GM18867 (cell line): Measurements from ENCODE around the gene MRPL39.

Source experiments
- ATAC-seq: cut with Tn5 transposase; IDR thresholded peaks from one replicate; pipeline ENCODE4 v1.9.1; 2021; ENCODE audit warnings: mild to moderate bottlenecking, moderate library complexity; ENCODE audit not compliant: unreplicated experiment

The MRPL39 gene

DNA sequence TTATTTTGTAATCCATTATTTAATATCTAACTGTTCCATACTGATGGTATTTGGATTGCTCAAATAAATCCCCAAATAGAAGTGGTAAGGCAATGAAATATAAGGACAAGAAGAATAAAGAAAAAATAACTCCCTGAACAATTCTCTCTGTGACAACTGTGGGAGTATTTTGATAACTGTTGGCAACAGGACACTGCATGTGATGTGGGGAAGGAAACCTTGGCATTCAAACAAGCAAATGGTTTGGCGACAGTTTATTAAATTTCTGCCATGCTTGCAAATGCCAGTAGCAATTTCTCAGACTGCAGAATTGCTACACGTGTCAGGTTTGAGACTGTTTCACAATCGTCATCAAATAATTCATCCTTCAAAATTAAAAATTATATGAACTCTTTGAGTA lies 8.6 kb upstream of the MRPL39 start:
- no peak for ATAC-seq

DNA sequence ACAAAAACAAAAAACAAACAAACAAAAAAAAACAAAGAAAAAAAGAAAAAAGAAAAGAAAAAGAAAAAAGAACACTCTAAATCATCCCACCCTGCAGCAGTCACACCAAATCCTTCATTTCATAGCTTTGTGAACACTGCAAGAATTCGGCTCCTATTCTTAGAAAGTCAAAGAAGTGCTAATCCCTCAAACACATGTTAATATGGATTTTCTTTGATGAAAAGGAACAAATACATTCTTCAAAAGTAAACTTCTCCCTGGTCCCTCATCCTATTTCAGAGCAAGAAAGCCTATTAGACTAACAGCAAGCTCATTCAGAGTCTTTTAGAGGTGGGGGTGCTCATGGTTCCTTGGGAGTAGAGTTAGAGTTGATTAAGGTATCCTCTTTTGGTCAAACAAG lies 7.2 kb upstream of the MRPL39 start:
- ATAC-seq, result no peak

DNA sequence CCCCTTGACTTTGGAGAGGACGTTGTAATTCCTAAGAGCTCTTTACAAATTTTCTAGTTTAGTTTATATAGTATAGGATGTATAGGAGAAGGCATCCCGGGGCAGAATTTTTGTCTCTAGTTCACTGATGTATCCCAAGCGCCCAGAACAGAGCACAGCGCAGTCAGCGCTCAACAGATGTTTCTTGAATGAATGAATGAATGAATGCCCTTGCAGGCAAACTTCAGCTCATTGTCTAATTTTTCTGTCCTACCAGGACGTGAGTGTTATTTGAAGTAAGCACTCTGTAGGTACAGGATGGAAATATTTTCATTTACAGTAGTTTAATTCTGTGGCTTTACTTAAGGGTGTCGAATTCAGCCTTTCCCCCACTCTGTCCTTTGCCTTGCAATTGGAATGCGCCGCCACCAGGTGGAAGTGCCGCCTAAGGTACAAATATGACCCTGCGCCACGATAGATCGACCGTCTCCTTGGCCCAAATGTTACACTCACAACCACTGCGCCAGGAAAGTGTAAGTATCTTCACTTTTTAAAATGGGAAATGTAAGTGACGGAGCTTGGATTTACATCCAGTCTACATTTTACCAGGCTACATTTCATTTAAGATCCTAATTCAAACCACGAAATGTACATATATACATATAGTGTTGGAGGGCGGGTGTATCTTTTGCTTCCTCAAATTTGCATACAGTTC lies 910 bp upstream of the MRPL39 start:
- ATAC-seq, result peak; percentile 76

DNA sequence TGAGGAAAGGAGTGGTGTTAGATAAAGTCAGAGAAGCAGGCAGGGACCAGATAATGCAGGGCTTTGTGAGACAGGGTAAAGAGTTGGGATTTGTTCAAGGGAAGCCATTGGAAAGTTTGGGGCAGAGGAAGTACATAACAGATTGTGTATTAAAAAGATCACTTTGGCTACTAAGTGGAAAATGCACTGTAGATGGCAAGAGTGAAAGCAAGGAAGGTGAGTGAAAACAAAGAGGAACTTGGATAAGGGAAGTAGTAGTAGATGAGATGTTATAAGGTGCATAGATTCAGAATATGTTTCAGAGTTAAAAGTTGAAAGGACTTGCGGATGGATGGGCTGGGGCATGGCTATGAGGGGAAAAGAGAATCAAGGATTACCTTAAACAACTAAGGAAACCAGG lies 17.4 kb downstream of the MRPL39 start:
- no peak for ATAC-seq

DNA sequence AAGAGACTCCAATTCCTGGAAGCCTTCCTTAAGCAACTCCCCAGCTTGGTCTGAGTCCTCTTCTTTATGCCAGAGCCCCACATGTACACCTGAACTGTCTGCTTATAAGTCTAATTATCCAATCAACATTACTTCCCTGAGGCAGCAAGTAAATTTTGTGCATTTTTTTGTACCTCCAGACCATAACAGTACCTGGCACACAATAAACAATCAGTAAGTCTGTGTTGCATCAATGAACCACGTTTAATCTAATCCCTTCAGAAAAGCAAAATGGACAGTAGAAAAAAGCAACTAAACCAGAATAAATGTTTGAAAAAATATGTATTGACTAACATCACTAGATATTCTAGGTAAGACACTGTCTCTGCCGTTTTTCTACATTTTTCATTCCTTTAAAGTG lies 20.5 kb downstream of the MRPL39 start:
- no peak for ATAC-seq

DNA sequence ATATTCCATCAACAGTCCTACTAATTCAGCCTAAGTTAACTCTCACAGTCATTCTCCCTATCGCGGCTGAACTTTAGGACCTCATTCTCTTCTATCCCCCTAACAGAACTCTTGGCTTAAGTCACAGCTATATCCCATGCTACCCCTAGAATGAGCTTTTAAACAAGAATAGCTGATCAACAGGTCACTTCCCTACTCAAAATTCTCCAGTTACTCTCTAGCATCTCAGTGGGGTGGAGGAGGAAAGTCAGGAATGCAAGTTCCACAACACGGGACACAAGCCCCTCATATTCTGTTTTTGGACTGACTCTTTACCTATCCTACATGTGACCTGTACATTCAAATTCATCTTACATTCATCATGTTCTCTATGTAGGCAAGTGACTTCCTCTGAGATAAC lies 21.0 kb downstream of the MRPL39 start:
- no peak for ATAC-seq

DNA sequence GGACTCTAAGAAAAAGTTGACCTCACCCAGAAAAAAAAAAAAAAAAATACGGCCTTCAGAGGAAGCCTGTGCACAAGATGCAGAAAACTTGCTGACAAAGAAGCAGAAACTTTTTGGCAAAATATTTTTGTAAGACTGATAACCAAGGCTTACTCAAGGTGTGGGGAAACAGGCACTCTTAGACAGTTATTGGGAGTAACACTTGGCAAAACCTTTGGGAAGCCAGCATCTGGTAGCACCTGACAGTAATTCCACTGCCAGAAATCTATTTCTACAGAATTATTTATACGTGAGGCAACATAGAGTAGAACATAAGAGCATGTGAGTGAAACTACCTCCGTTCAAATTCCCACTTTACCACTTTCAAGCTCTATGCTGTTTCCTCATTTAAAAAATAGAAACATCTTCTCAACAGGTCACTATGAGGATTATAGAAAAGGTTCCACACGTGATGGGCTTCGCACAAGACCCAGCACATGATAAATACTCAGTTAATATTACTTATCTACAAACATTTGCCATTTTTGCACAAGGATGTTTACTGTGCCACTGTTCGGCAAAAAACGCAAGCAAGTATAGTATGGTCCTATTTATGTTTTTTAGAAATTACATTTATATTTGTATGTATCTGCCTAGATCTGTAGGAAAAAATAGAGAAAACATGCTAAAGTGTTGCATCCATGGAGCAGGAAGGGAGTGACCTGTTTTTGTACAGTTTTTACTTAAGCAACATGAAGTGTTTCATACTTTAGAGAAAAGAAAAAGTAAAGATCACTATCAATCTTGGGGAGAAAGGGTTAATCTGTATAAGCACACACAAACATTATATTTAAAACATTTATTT lies 22.2 kb downstream of the MRPL39 start:
- no peak for ATAC-seq

DNA sequence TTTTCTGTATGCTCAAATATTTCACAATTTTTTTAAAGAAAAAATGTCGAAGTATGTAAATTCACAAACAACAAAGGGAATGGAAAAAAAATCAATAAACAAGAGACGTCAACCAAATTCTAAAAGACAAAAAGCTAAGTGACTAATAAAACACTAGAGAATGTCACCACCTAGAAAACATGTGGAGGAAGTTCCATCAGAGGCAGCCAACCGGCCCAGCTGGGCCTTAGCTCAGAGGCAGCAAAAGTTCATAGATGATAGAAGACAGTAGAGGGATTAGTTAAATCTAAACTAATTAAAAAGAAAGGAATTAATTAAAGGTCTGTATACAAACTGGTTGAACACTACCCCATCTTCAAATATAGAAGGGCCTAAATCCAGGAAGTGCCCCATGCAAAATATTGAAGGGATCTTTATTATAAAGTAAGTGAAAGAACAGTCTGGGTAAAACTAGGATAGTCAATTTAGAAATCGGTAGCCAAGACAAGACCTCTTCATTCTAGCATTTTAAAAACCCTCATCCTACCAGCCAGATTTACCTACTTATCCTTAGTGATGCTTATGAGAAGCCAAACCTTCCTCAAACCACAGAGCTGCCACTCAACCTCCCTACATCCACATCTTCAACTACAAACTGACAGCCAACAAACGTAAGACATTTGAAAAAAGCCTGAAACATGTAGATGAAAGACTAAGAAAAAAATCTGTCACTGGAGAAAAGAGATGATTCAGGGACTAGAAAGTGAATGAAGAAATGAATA lies 23.7 kb downstream of the MRPL39 start:
- ATAC-seq, result no peak

DNA sequence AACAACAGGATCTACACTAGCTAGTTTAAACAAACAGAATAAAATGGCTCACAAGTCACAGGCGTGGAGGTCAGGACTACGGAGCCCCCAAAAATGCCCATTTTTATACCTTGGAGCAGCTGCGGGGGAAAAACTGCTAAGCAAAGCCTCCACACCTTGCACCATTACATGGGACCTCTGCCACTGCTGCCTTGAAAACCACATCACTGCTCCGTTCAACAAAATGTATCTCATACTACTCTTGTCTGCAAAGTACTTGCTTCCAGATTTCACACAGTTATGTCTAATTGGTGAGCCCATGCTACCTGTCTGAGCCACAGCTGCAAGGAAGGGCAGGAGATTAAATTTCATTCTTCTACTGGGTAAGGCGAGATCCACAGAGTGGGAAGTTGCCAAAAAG lies 24.4 kb downstream of the MRPL39 start:
- ATAC-seq, result no peak

DNA sequence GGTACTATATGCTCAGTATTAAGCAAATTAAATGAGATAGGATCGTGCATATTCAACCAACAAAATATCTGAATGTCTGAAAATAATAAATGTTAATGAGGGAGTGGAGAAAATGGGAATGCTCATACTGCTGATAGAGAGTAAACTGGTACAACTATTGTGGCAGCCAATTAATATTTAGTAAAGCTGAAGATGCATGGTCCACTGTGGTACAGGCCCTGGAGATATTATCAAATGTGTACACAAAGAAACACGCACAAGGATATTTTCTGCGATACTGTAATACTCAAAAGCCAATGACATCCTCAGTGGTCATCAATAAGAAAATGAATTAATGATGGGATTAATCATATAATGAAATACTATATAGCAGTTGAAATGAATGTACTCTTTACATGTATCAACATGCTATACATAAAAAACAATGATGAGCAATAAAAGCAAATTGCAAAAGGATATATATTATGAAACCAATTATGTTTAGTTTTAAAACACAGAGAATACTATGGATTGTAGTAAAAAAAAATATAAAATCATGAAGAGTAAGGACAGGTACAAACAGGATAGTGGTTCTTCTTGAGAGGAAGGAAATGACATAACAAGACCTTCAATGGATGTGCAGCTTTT lies 25.0 kb downstream of the MRPL39 start:
- no peak for ATAC-seq

DNA sequence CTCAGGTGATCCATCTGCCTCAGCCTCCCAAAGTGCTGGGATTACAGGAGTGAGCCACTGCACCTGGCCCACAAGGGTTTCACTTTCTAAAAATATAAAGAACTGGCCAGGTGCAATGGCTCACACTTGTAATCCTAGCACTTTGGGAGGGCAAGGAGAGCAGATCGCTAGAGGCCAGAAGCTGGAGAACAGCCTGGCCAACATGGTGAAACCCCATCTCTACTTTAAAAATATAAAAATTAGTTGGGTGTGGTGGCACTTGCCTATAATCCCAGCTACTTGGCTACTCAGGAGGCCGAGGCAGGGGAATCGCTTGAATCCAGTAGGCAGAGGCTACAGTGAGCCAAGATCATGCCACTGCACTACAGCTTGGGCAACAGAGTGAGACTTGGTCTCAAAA lies 25.7 kb downstream of the MRPL39 start:
- no peak for ATAC-seq

DNA sequence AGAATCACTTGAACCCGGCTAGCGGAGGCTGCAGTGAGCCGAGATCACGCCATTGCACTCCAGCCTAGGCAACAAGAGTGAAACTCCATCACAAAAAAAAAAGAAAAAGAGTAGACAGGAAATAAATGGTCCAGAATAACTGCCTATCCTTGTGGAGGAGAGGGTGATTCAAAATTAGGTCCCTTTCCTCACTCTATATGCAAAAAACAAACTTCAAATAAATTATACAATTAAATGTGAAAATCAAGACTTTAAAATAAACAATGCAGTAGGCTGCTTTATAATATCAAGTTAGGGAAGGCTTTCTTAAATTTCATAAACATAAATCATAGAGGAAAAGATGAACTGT lies 26.4 kb downstream of the MRPL39 start:
- no peak for ATAC-seq

DNA sequence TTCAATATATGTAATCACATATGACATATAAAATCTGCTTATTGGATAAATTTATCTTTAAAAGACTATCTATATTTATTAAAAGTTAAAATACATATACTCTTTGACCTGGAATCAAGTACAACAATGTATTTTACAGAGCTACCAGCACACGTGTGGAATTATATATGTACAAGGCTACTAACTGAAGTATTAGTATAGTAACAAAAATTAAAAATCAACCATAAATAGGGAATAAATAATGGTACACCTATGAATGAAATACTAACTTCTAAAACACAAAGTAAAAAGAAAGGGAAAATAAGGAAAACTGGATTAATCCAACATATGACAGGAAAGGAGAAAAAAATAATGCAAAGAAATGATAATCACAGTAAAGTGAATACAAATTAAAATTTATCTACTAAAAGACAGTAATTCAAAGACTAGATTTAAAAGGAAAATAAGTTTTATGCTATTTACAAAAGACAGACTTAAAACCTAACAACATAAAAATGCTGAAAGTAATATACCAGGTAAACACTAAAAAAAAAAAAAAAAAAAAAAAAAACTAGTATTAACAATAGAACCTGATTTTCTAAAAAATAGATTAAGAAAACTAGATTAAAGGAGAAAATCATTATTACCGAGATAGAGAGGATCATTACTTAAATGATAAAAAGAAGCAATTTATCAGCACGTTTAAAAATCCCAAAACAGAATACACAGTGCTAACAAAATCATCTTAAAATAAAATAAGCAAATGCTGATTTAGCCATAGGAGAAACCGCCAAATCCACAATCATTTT lies 27.9 kb downstream of the MRPL39 start:
- no peak for ATAC-seq

DNA sequence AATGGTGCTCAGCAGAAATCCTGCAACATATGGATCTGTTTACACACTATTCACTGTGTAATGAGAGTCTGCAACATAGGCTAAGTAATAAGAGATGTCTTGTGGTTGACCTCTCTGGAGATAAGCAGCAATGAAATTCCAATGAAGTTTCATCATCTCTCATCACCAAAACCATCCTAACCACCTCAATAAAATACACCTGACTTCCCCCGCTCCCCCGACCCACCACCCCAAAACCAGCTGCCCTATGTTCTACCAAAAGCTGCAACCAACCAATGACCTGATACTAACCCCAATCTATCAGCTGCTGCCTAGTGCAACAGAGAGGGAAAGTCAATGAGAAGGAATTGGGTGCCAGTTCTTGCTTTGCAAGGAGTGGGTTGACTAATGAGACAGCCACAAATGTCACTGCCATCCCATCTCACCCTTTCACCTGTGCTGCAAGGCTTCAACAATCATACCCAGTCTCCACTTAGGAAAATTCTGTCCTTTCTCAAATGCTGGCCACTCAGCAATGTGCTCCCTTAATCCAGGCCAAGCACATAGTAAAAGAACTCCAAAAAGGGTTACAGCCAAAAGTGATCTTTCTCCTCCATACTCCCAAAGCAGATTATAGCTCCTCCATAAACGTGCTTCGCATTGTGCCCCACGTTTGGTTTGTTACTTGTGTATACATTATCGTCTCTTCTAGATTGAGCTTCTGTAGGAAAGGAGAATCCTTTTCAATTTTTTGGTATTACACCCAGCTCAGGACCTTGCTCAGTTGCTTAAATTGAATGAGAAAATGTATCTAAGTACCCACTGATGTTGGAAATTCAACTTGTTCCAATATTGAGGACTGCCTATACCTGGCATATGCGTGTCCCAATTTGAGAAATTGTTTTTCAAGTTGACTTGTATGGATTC lies 29.0 kb downstream of the MRPL39 start:
- peak; percentile 21 for ATAC-seq

DNA sequence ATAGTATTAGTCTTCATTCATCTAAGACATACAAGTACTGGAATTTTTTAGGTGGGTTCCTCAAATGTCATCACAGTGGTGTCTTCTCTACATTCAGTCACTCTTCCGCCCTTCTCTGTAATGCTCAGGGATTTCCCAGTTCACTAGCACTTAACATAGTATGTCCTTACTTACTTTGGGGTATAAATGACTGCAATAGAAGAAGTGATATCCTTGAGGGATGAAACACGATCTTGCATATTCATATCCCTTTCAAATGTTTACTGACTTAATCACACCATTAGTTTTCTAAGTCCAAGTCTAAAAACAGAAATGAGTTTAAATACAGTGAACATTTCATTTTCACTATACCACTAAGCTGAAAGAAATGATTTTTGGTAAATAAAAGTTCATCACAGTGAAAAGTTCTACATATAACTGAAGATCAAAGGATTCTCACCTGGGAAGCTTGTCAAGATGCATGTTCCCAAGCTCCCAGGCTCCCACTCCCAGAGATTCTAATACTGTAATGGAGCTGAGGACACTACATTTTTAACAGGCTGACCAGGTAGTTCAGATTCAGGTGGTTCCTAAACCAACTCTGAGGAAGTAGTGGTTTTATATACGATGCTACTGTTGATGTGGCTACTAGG lies 29.7 kb downstream of the MRPL39 start:
- ATAC-seq, result peak; percentile 7

DNA sequence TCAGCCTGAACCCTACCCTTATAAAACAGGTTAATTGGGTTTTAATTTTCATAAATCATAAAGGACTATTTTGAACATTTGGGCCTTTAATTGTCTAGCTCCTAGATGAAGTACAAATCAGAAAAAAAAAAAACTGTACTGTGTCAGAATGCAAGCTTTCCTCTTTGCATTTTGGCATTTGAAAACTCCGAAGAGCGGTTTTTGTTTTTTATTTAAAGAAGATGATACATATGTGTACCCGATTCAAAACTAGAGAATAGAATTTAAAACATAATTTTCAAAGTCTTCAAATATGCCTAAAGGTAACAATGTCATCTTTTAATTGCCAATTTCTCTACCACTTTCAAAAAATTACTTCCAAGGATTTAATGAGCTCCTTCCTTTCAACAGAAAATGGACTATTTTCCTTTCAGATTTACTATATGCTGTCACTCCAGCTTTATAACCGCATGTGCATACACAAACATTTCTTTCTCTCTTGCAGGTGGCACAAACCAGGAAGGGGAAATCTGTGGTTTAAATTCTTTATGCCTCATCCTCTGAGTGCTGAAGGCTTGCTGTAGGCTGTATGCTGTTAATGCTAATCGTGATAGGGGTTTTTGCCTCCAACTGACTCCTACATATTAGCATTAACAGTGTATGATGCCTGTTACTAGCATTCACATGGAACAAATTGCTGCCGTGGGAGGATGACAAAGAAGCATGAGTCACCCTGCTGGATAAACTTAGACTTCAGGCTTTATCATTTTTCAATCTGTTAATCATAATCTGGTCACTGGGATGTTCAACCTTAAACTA lies 33.7 kb downstream of the MRPL39 start:
- peak; percentile 25 for ATAC-seq

DNA sequence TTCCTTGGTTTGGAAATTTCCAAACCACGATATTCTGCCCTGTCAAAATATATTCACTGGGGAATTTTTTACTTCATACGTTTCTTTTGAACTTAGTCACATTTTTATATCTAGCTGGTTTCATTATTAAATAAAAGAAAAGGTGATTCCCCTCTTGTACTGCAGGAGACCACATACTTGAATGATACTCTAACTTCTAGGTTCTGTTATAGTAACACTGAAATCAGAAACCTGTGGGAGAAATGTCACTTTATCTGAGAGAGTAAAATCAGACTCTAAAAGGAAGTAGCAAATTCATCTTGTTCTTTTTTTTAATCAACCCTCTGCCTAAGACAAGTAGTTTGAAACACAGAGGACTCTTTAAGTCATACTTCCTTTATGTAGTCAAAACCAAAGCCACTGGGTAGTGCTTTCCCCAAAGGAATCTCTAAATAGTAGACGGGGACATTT lies 34.4 kb downstream of the MRPL39 start:
- peak; percentile 47 for ATAC-seq

DNA sequence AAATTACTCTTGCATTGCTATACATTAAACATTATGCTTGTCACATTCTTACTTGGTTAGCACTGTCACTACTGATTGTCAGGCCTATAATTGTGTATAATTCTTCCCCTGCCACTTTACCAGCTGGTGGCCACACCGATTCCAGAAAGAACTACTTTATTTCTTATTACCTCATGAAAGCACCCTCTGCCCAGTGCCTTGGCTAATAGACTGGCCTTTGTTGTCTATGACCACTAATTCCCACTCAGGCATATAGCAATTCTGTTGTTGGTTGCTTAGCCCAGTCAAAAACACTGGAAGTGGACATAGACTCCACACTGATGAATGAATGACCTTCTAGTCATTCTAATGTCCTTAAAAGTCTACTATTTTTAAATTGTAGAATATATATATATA lies 35.6 kb downstream of the MRPL39 start:
- ATAC-seq, result no peak
